ENCODE results near the gene MAB21L4.

MAB21L4 gene

GRCh38 chr2:240901986-240902614, 6.1 kb upstream of the MAB21L4 start:
- TF ChIP-seq, protein P1, sequence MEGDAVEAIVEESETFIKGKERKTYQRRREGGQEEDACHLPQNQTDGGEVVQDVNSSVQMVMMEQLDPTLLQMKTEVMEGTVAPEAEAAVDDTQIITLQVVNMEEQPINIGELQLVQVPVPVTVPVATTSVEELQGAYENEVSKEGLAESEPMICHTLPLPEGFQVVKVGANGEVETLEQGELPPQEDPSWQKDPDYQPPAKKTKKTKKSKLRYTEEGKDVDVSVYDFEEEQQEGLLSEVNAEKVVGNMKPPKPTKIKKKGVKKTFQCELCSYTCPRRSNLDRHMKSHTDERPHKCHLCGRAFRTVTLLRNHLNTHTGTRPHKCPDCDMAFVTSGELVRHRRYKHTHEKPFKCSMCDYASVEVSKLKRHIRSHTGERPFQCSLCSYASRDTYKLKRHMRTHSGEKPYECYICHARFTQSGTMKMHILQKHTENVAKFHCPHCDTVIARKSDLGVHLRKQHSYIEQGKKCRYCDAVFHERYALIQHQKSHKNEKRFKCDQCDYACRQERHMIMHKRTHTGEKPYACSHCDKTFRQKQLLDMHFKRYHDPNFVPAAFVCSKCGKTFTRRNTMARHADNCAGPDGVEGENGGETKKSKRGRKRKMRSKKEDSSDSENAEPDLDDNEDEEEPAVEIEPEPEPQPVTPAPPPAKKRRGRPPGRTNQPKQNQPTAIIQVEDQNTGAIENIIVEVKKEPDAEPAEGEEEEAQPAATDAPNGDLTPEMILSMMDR (IDR thresholded peaks at IDR 0.05; ENCODE audit: low read depth, low read length, missing control alignments) = no peak
- no peak for DNase-seq (ENCODE audit: low read depth)

GRCh38 chr2:240900141-240900860, 4.3 kb upstream of the MAB21L4 start:
- TF ChIP-seq, protein P1 (IDR thresholded peaks at IDR 0.05; ENCODE audit: low read depth, low read length, missing control alignments) = no peak
- no peak overlapping the region for H3K4me3 ChIP-seq (ENCODE audit: low read depth, low read length)
- no peak for DNase-seq (ENCODE audit: low read depth)

More at GRCh38 chr2:240901986-240902614, 6.1 kb upstream of the MAB21L4 start:
- no peak overlapping the region for H3K4me3 ChIP-seq (ENCODE audit: low read depth, low read length)

- H3K4me3 ChIP-seq (ENCODE audit: low read depth, low read length) = no peak overlapping the region
- TF ChIP-seq, protein P1 (IDR thresholded peaks at IDR 0.05; ENCODE audit: low read depth, low read length, missing control alignments) = no peak
- DNase-seq (ENCODE audit: low read depth) = no peak
Observed at GRCh38 chr2:240899468-240899865, 3.5 kb upstream of the MAB21L4 start.

- no peak overlapping the region for H3K4me3 ChIP-seq (ENCODE audit: low read depth, low read length)
- no peak for DNase-seq (ENCODE audit: low read depth)
- TF ChIP-seq, protein P1 (IDR thresholded peaks at IDR 0.05; ENCODE audit: low read depth, low read length, missing control alignments) = no peak
Observed at GRCh38 chr2:240898731-240899467, 2.9 kb upstream of the MAB21L4 start.

- TF ChIP-seq, protein P1 (IDR thresholded peaks at IDR 0.05; ENCODE audit: low read depth, low read length, missing control alignments) = no peak
- no peak for DNase-seq (ENCODE audit: low read depth)
- H3K4me3 ChIP-seq (ENCODE audit: low read depth, low read length) = no peak overlapping the region
Observed at GRCh38 chr2:240898108-240898730, 2.3 kb upstream of the MAB21L4 start.

DNA sequence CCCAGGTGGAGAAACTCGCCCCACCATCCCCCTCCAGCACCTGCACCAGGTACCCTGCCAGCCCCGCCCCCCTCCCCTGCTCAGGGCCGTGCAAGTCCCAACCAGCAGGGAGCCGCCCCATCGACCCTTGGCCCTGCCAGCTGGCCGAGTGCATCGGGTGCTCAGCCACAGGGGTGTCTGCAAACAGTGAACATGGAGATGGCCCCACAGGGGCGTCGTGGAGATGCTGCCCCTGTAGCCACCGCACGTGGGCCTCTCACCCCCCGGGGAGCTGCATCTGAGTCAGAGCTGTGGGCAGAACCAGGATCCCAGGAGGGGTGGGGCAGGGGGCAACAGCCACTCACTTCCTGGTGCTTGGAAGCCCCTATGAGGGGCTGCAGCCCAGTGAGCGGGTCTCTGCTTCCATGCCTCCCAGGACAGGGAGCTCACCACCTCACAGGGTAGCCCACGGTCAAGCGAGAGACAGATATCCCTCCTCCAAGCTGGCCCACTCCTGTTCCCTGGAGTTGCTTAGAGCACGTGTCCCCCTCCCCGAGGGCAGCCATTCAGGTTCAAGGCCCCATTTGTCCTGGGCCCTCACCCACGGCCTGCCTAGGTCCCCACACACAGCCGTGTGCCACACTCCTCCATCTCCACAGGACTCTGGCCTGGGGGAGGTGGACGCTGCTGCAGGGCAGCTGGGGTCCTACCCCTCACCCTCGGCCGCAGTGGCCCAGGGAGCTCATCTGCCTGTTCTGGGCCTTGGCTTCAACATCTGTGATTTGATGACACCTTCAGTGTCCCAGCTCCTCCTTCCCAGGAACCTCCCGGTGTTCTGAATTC, 1.1 kb upstream of the MAB21L4 start:
- H3K4me3 ChIP-seq (ENCODE audit: low read depth, low read length) = no peak overlapping the region
- TF ChIP-seq, protein P1 (IDR thresholded peaks at IDR 0.05; ENCODE audit: low read depth, low read length, missing control alignments) = no peak
- no peak for DNase-seq (ENCODE audit: low read depth)
